ENCODE data around the gene MNAT1.
"Not testable (repeated sequence)": the region's sequence is repeated elsewhere in the genome, so short reads cannot be mapped to it uniquely, and the experiment has no call there.

GRCh38 chr14:60890636-60891035 lies 156.1 kb downstream of the MNAT1 start:
- TF ChIP-seq CTCF (IDR thresholded peaks at IDR 0.05; ENCODE audit: borderline replicate concordance, extremely low read depth, low read length, poor library complexity, severe bottlenecking); EZH2 (IDR thresholded peaks at IDR 0.05; ENCODE audit: borderline replicate concordance, low read depth, low read length, severe bottlenecking): not testable (repeated sequence)
